ENCODE data around the gene RARA. TPM values are rescaled to one million over a fixed set of nuclear protein-coding genes. Genes with fewer than 3 reads are reported as not detected.
"Not testable (repeated sequence)": the region's sequence is repeated elsewhere in the genome, so short reads cannot be mapped to it uniquely, and the experiment has no call there.

The RARA gene
- polyA plus RNA-seq, 3 donors: 37.7 to 41.5 (median 40.2) TPM

- no peak for DNase-seq
Measured at GRCh38 chr17:40355123-40355803, 46.3 kb downstream of the RARA start.

GRCh38 chr17:40355804-40356758 is 47.1 kb downstream of the RARA start:
- no peak for DNase-seq

- no peak for DNase-seq
Measured at GRCh38 chr17:40356990-40357881, 48.3 kb downstream of the RARA start.

- DNase-seq: peak; percentile 82
Measured at GRCh38 chr17:40358323-40359038, 49.5 kb downstream of the RARA start.

GRCh38 chr17:40360091-40360490 is 51.1 kb downstream of the RARA start:
- DNase-seq: no peak

- DNase-seq: no peak
Measured at GRCh38 chr17:40361063-40361924, 52.3 kb downstream of the RARA start.

- DNase-seq: no peak
Measured at GRCh38 chr17:40361925-40362695, 53.1 kb downstream of the RARA start.

GRCh38 chr17:40362696-40363110 is 53.7 kb downstream of the RARA start:
- peak; percentile 69 for DNase-seq

GRCh38 chr17:40363111-40363827 is 54.3 kb downstream of the RARA start:
- DNase-seq: no peak

- DNase-seq: no peak
Measured at GRCh38 chr17:40364121-40364861, 55.3 kb downstream of the RARA start, which contains the start of gene GJD3. Gene GJD3 (minus strand): TSS chr17:40364737. CDS start chr17:40363815, 922 bp downstream.

GRCh38 chr17:40364906-40365305 is 55.9 kb downstream of the RARA start:
- no peak for DNase-seq

GRCh38 chr17:40366076-40366860 is 57.3 kb downstream of the RARA start:
- DNase-seq: no peak

- no peak for DNase-seq
Measured at GRCh38 chr17:40366861-40367518, 58.0 kb downstream of the RARA start.

GRCh38 chr17:40367728-40368127 is 58.7 kb downstream of the RARA start:
- not testable (repeated sequence) for DNase-seq

- no peak for DNase-seq
Measured at GRCh38 chr17:40369923-40370322, 60.9 kb downstream of the RARA start.

- no peak for DNase-seq
Measured at GRCh38 chr17:40371261-40371929, 62.4 kb downstream of the RARA start.

All from renal pelvis (tissue), 4 donors.